BE2C (cell line): ENCODE measurements around the gene MAP3K5.

Experiments used
- DNase-seq: peaks from one replicate; pipeline ENCODE4 v3.0.0-alpha.2; 2020
- H3K27me3 ChIP-seq: fragments of 250-450 bp; sonication (Bioruptor Pico); 2 replicates; pipeline ENCODE4 v1.5.1; 2020; ENCODE audit warnings: mild to moderate bottlenecking
- H3K36me3 ChIP-seq: fragments of 250-450 bp; sonication (Bioruptor Pico); 2 replicates; pipeline ENCODE4 v1.5.1; 2020; ENCODE audit warnings: mild to moderate bottlenecking
- H3K4me1 ChIP-seq: fragments of 250-450 bp; sonication (Bioruptor Pico); 2 replicates; pipeline ENCODE4 v1.5.1; 2020
- H3K4me3 ChIP-seq: 2 replicates; pipeline ENCODE4 v1.5.1; 2011; ENCODE audit warnings: low read depth, low read length
- H3K9me3 ChIP-seq: fragments of 250-450 bp; sonication (Bioruptor Pico); 2 replicates; pipeline ENCODE4 v1.5.1; 2020
- TF ChIP-seq, protein P1 (sequence below): IDR thresholded peaks from 2 replicates; pipeline ENCODE4 v1.5.1; 2012; ENCODE audit warnings: mild to moderate bottlenecking, low read depth, low read length

MAP3K5 gene

GRCh38 chr6:136749359-136749997, 42.8 kb downstream of the MAP3K5 start:
- Histone ChIP-seq H3K4me1 (no peaks in the 10 kb centered on the region), H3K27me3 (no peaks in the 10 kb centered on the region), H3K36me3 (no peaks in the 10 kb centered on the region), H3K9me3 (no peaks in the 10 kb centered on the region), H3K4me3 (no peak overlapping the region)
- TF ChIP-seq, protein P1, sequence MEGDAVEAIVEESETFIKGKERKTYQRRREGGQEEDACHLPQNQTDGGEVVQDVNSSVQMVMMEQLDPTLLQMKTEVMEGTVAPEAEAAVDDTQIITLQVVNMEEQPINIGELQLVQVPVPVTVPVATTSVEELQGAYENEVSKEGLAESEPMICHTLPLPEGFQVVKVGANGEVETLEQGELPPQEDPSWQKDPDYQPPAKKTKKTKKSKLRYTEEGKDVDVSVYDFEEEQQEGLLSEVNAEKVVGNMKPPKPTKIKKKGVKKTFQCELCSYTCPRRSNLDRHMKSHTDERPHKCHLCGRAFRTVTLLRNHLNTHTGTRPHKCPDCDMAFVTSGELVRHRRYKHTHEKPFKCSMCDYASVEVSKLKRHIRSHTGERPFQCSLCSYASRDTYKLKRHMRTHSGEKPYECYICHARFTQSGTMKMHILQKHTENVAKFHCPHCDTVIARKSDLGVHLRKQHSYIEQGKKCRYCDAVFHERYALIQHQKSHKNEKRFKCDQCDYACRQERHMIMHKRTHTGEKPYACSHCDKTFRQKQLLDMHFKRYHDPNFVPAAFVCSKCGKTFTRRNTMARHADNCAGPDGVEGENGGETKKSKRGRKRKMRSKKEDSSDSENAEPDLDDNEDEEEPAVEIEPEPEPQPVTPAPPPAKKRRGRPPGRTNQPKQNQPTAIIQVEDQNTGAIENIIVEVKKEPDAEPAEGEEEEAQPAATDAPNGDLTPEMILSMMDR = no peak
- DNase-seq = no peak

GRCh38 chr6:136747507-136747906, 44.8 kb downstream of the MAP3K5 start:
- Histone ChIP-seq H3K36me3 (no peaks in the 10 kb centered on the region), H3K4me1 (no peaks in the 10 kb centered on the region), H3K27me3 (no peaks in the 10 kb centered on the region), H3K9me3 (no peaks in the 10 kb centered on the region), H3K4me3 (no peak overlapping the region)
- no peak for DNase-seq
- TF ChIP-seq, protein P1 = no peak

- Histone ChIP-seq H3K9me3 (no peaks in the 10 kb centered on the region), H3K4me3 (no peak overlapping the region)
- TF ChIP-seq, protein P1 = no peak
These were observed 47.0 kb downstream of the MAP3K5 start for GRCh38 chr6:136745300-136745699.

DNA sequence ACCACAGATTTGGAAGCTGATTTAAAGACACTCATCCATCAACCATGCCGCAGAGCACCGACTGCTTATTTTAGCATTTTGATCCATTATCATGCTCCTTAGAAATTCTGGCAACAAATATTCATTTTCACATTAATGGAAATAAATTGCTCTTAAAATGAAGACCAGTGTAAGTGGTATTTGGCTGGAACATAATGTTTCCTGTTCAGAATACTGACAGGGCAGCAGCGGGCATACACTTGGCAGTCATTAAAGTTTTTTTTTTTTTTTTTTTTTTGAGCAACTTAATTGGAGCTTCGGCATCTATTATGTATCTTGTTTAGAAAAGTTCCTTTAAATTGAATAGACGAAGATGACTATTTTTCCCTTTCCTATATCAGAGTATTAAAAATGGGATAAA, 47.4 kb downstream of the MAP3K5 start:
- H3K27me3 ChIP-seq = no peaks in the 10 kb centered on the region
- TF ChIP-seq, protein P1 = no peak
- no peaks in the 10 kb centered on the region for H3K4me1 ChIP-seq
- H3K9me3 ChIP-seq = no peaks in the 10 kb centered on the region
- no peak overlapping the region for H3K4me3 ChIP-seq
- DNase-seq = no peak
- no peaks in the 10 kb centered on the region for H3K36me3 ChIP-seq

More at GRCh38 chr6:136745300-136745699, 47.0 kb downstream of the MAP3K5 start:
- DNase-seq = no peak
- H3K27me3 ChIP-seq = no peaks in the 10 kb centered on the region
- no peaks in the 10 kb centered on the region for H3K4me1 ChIP-seq
- H3K36me3 ChIP-seq = no peaks in the 10 kb centered on the region

GRCh38 chr6:136742125-136742524, 50.2 kb downstream of the MAP3K5 start:
- no peak overlapping the region for H3K4me3 ChIP-seq
- no peaks in the 10 kb centered on the region for H3K9me3 ChIP-seq
- TF ChIP-seq, protein P1 = no peak
- no peaks in the 10 kb centered on the region for H3K4me1 ChIP-seq
- no peak for DNase-seq
- H3K27me3 ChIP-seq = no peaks in the 10 kb centered on the region
- no peaks in the 10 kb centered on the region for H3K36me3 ChIP-seq

DNA sequence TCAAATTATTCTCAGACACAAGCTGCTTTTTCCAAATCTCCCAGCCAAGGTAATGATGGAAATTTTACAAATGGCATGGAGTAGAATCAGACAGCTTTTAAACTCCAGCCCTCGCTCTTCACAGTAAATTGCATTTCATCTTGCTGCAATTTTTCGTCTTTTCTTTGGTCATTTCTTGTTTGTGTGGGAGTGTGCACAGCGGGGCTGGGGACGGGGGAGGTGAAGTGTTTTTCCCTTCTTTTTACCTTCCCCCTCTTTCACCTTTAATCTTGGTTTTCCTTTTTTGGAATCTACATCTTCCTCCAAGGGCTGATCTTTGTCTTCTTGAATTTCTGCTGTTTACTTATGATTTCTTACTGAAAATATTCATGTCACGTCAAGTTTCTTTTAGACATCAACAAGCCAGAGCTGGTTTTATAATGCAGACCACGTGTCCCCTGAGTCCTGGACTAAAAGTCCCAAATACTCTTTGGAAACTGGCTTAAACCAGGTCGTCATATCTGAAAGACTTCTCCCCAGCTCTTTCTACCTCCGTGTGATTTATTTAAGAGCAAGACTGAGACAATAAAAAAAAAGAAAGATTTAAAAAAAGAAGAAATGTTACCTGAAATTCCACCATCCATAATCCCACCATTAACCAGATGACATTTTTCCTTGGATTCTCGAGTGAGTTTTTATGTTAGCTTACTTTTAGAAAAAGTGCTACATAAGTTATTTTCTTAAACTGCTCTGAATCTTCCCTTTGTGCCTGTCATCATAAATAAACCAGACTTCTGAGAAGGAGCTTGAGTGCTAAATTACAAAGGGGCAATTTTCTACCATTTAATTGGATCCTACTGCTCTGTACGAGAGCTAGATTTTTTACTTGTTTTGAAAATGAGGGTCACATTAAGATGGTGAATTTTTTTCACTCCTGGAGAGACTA, 52.0 kb downstream of the MAP3K5 start:
- Histone ChIP-seq H3K4me1 (no peaks in the 10 kb centered on the region), H3K27me3 (no peaks in the 10 kb centered on the region), H3K36me3 (no peaks in the 10 kb centered on the region), H3K9me3 (no peaks in the 10 kb centered on the region), H3K4me3 (no peak overlapping the region)
- no peak for DNase-seq
- TF ChIP-seq, protein P1 = no peak
